Measurements from ENCODE around the gene TNIP1.

The TNIP1 gene

GRCh38 chr5:151087486-151087885 is 6.7 kb upstream of the TNIP1 start:
- H3K4me1 ChIP-seq (ENCODE audit: control insufficient read depth, low read length): peaks cover 40% of the 10 kb centered on the region
- peaks cover 2% of the 10 kb centered on the region; the same call in 1 of the 2 replicates for H3F3A ChIP-seq (ENCODE audit: control insufficient read depth, insufficient read depth)
- H3K9me2 ChIP-seq (replicated peaks; ENCODE audit: control insufficient read depth, low read length): no peaks in the 10 kb centered on the region
- H3K9me3 ChIP-seq (ENCODE audit: control insufficient read depth, insufficient read depth, low read length): no peaks in the 10 kb centered on the region
- H3K27me3 ChIP-seq (ENCODE audit: control insufficient read depth, low read length): no peaks in the 10 kb centered on the region
- no peak for TF ChIP-seq EZH2phosphoT487 (IDR thresholded peaks at IDR 0.05; ENCODE audit: borderline replicate concordance, low read length)
- no peak for TF ChIP-seq CTCF (IDR thresholded peaks at IDR 0.05; ENCODE audit: low read depth, low read length, poor library complexity, severe bottlenecking)
- peaks cover 1% of the 10 kb centered on the region; the same call in 1 of the 2 replicates for H3K79me2 ChIP-seq (ENCODE audit: control insufficient read depth, low read length)
- no peak overlapping the region for H3K27ac ChIP-seq (ENCODE audit: low read depth, low read length)
- no peaks in the 10 kb centered on the region for H3K36me3 ChIP-seq (ENCODE audit: control insufficient read depth, low read length)
- no peaks in the 10 kb centered on the region for H4K20me1 ChIP-seq (ENCODE audit: control insufficient read depth, insufficient read depth, low read depth, low read length)
- no peak overlapping the region for H3K4me3 ChIP-seq (ENCODE audit: low read length)
- H3K4me2 ChIP-seq (ENCODE audit: low read length): peak overlapping the region; percentile 58

GRCh38 chr5:151086905-151087360 is 6.1 kb upstream of the TNIP1 start:
- Histone ChIP-seq H3K4me3 (ENCODE audit: low read length) (peak overlapping the region; percentile 70), H3K36me3 (ENCODE audit: control insufficient read depth, low read length) (no peaks in the 10 kb centered on the region), H3F3A (ENCODE audit: control insufficient read depth, insufficient read depth) (peaks cover 3% of the 10 kb centered on the region; the same call in 1 of the 2 replicates), H3K4me2 (ENCODE audit: low read length) (peak overlapping the region; percentile 58), H3K4me1 (ENCODE audit: control insufficient read depth, low read length) (peaks cover 46% of the 10 kb centered on the region), H3K9me3 (ENCODE audit: control insufficient read depth, insufficient read depth, low read length) (no peaks in the 10 kb centered on the region), H3K27ac (ENCODE audit: low read depth, low read length) (no peak overlapping the region), H3K9me2 (replicated peaks; ENCODE audit: control insufficient read depth, low read length) (no peaks in the 10 kb centered on the region), H3K27me3 (ENCODE audit: control insufficient read depth, low read length) (no peaks in the 10 kb centered on the region), H3K79me2 (ENCODE audit: control insufficient read depth, low read length) (peaks cover 7% of the 10 kb centered on the region), H4K20me1 (ENCODE audit: control insufficient read depth, insufficient read depth, low read depth, low read length) (no peaks in the 10 kb centered on the region)
- TF ChIP-seq EZH2phosphoT487 (IDR thresholded peaks at IDR 0.05; ENCODE audit: borderline replicate concordance, low read length): no peak
- no peak for TF ChIP-seq CTCF (IDR thresholded peaks at IDR 0.05; ENCODE audit: low read depth, low read length, poor library complexity, severe bottlenecking)

- no peaks in the 10 kb centered on the region for H4K20me1 ChIP-seq (ENCODE audit: control insufficient read depth, insufficient read depth, low read depth, low read length)
- H3K27me3 ChIP-seq (ENCODE audit: control insufficient read depth, low read length): no peaks in the 10 kb centered on the region
- TF ChIP-seq CTCF (IDR thresholded peaks at IDR 0.05; ENCODE audit: low read depth, low read length, poor library complexity, severe bottlenecking) (no peak), EZH2phosphoT487 (IDR thresholded peaks at IDR 0.05; ENCODE audit: borderline replicate concordance, low read length) (no peak)
- peaks cover 50% of the 10 kb centered on the region for H3K4me1 ChIP-seq (ENCODE audit: control insufficient read depth, low read length)
- H3K4me3 ChIP-seq (ENCODE audit: low read length): peak overlapping the region; percentile 70
- peaks cover 13% of the 10 kb centered on the region for H3K79me2 ChIP-seq (ENCODE audit: control insufficient read depth, low read length)
- H3K9me3 ChIP-seq (ENCODE audit: control insufficient read depth, insufficient read depth, low read length): no peaks in the 10 kb centered on the region
- H3F3A ChIP-seq (ENCODE audit: control insufficient read depth, insufficient read depth): peaks cover 3% of the 10 kb centered on the region; the same call in 1 of the 2 replicates
- H3K36me3 ChIP-seq (ENCODE audit: control insufficient read depth, low read length): no peaks in the 10 kb centered on the region; the same call in 1 of the 2 replicates
- no peak overlapping the region for H3K27ac ChIP-seq (ENCODE audit: low read depth, low read length)
- peak overlapping the region; percentile 58 for H3K4me2 ChIP-seq (ENCODE audit: low read length)
- H3K9me2 ChIP-seq (replicated peaks; ENCODE audit: control insufficient read depth, low read length): no peaks in the 10 kb centered on the region
Measured at GRCh38 chr5:151086192-151086869, 5.5 kb upstream of the TNIP1 start.

Data from DOHH2 (cell line).